ENCODE measurements around the gene TOMM34. TPM values are rescaled to one million over a fixed set of nuclear protein-coding genes. Genes with fewer than 3 reads are reported as not detected.
A peak's percentile ranks its signal among the peaks of the same experiment; 100 is the strongest.

The TOMM34 gene
- total and polyA plus RNA-seq, 9 of the 15 experiments (the other 6 are each of a cell fraction or from before 2014, with no cell fraction given), result 18.1 to 69.4 (median 41.7) TPM

GRCh38 chr20:44908987-44909871 is 51.0 kb downstream of the TOMM34 start:
- Histone ChIP-seq H3K27me3 (ENCODE audit: control insufficient read depth in 2 of 2, insufficient read depth in 2 of 2, low read length in 2 of 2) (no peaks in the 10 kb centered on the region), H3K79me2 (ENCODE audit: control insufficient read depth, insufficient read depth, low read length) (peaks cover 20% of the 10 kb centered on the region), H3K9me3 (replicated peaks; ENCODE audit: control insufficient read depth, insufficient read depth, low read depth, low read length) (no peaks in the 10 kb centered on the region), H3K36me3 (ENCODE audit: control insufficient read depth, insufficient read depth, low read length) (peaks cover 66% of the 10 kb centered on the region), H3K9ac (ENCODE audit: insufficient read depth in 1 of 2, low read depth in 2 of 2, low read length in 2 of 2) (peak overlapping the region; percentile 47 to 81; a peak in 3 of 4 replicates), H3K4me3 (peak overlapping the region; percentile 56), H3K27ac (ENCODE audit: extremely low read depth, low read depth, low read length) (peak overlapping the region; percentile 60), H3K4me1 (replicated peaks in 1 of 2; ENCODE audit: control insufficient read depth in 2 of 2, insufficient read depth in 2 of 2, low read length in 2 of 2) (peaks cover 14 to 24% of the 10 kb centered on the region in 2 experiments), H2AFZ (ENCODE audit: low read depth, low read length) (peak overlapping the region; percentile 30), H3K4me2 (ENCODE audit: insufficient read depth, low read length) (peak overlapping the region; percentile 89), H4K20me1 (replicated peaks; ENCODE audit: control insufficient read depth, insufficient read depth, low read length) (0 out of 2 replicates have a peak, but pooled peaks cover 3% of the 10 kb centered on the region), H3K9me1 (ENCODE audit: control insufficient read depth, insufficient read depth, low read length) (no peaks in the 10 kb centered on the region)
- ChIA-PET CTCF (ENCODE audit: low intra/inter-chr PET ratio) (interaction anchor here (0.9 kb wide), 1 partner anchor 24 kb away, joined by 3 read pairs; the partner anchor contains the start of gene YWHAB), POLR2A (interaction anchor here (0.6 to 5.2 kb wide), 13 partner anchors 10 to 256 kb away, joined by 3 to 50 read pairs (median 4); partner anchors contain the start of gene YWHAB)
- DNase-seq (ENCODE audit: extremely low read depth in 1 of 4, low spot score in 3 of 4) (no peak), FAIRE-seq (no peak), ATAC-seq (no peak)
- 33% methylated on average over 14 of the region's 14 CpGs for WGBS (ENCODE audit: insufficient coverage, low coverage, missing lambda C conversion rate)
- TF ChIP-seq SMARCC2 (IDR thresholded peaks at IDR 0.05; ENCODE audit: low read depth) (no peak), GATAD2B (IDR thresholded peaks at IDR 0.05; ENCODE audit: borderline replicate concordance) (no peak), HNRNPLL (IDR thresholded peaks at IDR 0.05; ENCODE audit: low read depth, low read length, poor library complexity, severe bottlenecking) (no peak), THRA (IDR thresholded peaks at IDR 0.05) (no peak), POLR2B (IDR thresholded peaks at IDR 0.05; ENCODE audit: low read depth, partially characterized antibody) (peak; percentile 30), KLF16 (IDR thresholded peaks at IDR 0.05) (no peak), POLR2A (conservative IDR thresholded peaks at IDR 0.05) (peak; percentile 47; the same call in 1 of the 2 replicates), SUPT5H (IDR thresholded peaks at IDR 0.05) (peak; percentile 58), ZNF551 (CRISPR knock-in tag; IDR thresholded peaks at IDR 0.05) (no peak), EZH2 (IDR thresholded peaks at IDR 0.05; ENCODE audit: borderline replicate concordance, low read depth, low read length) (no peak), RBM34 (IDR thresholded peaks at IDR 0.05; ENCODE audit: borderline replicate concordance, insufficient read depth, low read length) (no peak), ARHGAP35 (IDR thresholded peaks at IDR 0.05; ENCODE audit: partially characterized antibody) (no peak), XRCC5 (IDR thresholded peaks at IDR 0.05; ENCODE audit: low read depth, low read length) (no peak)
- TF ChIP-seq, protein P1, sequence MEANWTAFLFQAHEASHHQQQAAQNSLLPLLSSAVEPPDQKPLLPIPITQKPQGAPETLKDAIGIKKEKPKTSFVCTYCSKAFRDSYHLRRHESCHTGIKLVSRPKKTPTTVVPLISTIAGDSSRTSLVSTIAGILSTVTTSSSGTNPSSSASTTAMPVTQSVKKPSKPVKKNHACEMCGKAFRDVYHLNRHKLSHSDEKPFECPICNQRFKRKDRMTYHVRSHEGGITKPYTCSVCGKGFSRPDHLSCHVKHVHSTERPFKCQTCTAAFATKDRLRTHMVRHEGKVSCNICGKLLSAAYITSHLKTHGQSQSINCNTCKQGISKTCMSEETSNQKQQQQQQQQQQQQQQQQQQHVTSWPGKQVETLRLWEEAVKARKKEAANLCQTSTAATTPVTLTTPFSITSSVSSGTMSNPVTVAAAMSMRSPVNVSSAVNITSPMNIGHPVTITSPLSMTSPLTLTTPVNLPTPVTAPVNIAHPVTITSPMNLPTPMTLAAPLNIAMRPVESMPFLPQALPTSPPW (CRISPR knock-in tag; IDR thresholded peaks at IDR 0.05), result no peak
- no TSS peak for BruUV-seq (replicated peaks)
- intact Hi-C loops (cut with micrococcal nuclease), result no loop called here
- in situ Hi-C loops (cut with MboI), result no loop called here
